Activated CD8-positive, alpha-beta memory T cell treated with anti-CD3 and anti-CD28 coated beads for 36 hours (primary cell): ENCODE results near the gene NUTF2. TPM values are rescaled to one million over a fixed set of nuclear protein-coding genes. Genes with fewer than 3 reads are reported as not detected.

Experiments used
- CTCF ChIA-PET: fragments of 350-600 bp; sonication (Branson Sonifier 250); formaldehyde crosslinking; loops from one replicate; lab custom pipeline; 2021; ENCODE audit warnings: antibody characterized with exemption; lab: Charles Lee
- POLR2A ChIA-PET: fragments of 350-600 bp; sonication (Branson Sonifier 250); formaldehyde crosslinking; loops from one replicate; lab custom pipeline; 2021; ENCODE audit warnings: antibody characterized with exemption; lab: Charles Lee
- total RNA-seq, 2 experiments: library from RNA; stranded (reverse); gene quantifications; one replicate each; pipeline ENCODE4 v1.2.3, GENCODE V29; 2021

NUTF2 gene
- total RNA-seq, 2 experiments from 2014 or later = 176 to 179 TPM

DNA sequence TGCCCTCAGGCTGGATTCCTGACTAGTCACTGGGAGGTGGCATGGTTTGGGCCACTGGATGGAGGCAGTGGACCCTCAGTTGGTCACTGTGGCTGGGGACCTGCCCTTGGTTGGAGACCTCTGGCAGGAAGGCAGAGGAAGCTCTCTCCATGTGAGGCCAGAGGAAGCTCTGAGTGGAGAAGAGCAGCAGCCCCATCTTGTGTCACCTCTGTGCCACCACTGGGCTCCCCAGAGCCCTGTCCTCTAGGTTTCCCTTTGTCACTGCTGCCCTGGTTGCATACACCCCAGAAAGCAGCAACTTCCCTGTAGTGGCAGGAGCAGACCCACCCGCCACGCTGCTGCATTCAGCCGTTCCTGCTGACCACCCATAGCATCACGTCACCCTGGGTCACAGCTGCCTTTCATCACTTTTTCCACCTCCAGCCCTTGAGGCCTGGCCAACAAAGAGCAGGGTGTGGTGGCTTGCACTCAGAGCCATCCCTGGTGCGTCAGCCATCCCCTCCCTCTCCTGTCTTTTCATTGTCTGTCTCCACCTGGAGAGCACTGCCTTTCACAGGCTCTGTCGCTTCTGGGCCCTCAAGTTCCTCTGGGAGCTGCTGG lies 73.0 kb downstream of the NUTF2 start:
- POLR2A ChIA-PET = no interaction called here
- CTCF ChIA-PET = interaction anchor here (0.6 to 1.7 kb wide), 4 partner anchors 9 to 143 kb away, joined by 3 read pairs; partner anchors contain the start of gene NRN1L

Other genes starting within 250 kb of the NUTF2 start
- 100 to 1,000 TPM; 124 to 130 TPM for gene CARMIL2, start 201.8 kb upstream of the NUTF2 start, total RNA-seq
- 10 to 100 TPM; 75.8 to 78.5 TPM for gene ACD, start 186.7 kb upstream of the NUTF2 start, total RNA-seq
- gene PARD6A, start 186.0 kb upstream of the NUTF2 start, total RNA-seq = 10 to 100 TPM; 17.4 to 18.3 TPM
- 10 to 100 TPM; 15.0 to 17.0 TPM for gene ENKD1, start 180.2 kb upstream of the NUTF2 start, total RNA-seq
- 1 to 10 TPM; 1.7 to 2.0 TPM for gene C16orf86, start 180.1 kb upstream of the NUTF2 start, total RNA-seq
- gene GFOD2, start 127.6 kb upstream of the NUTF2 start, total RNA-seq = 10 to 100 TPM; 19.1 to 22.9 TPM
- gene RANBP10, start 40.4 kb upstream of the NUTF2 start, total RNA-seq = 10 to 100 TPM; 18.0 to 18.7 TPM
- gene TSNAXIP1, start 40.0 kb upstream of the NUTF2 start, total RNA-seq = 1 to 10 TPM in 1 of 2 experiments, under 1 TPM in 1; 0.84 to 1.7 TPM
- 10 to 100 TPM; 53.4 to 53.9 TPM for gene THAP11, start 4.6 kb upstream of the NUTF2 start, total RNA-seq
- 10 to 100 TPM; 49.3 to 50.7 TPM for gene CENPT, start 760 bp downstream of the NUTF2 start, total RNA-seq
- 100 to 1,000 TPM; 102 to 104 TPM for gene EDC4, start 26.1 kb downstream of the NUTF2 start, total RNA-seq
- gene NRN1L, start 38.0 kb downstream of the NUTF2 start, total RNA-seq = 1 to 10 TPM in 1 of 2 experiments, under 1 TPM in 1; 0.59 to 1.1 TPM
- 10 to 100 TPM; 13.4 to 14.7 TPM for gene PSKH1, start 46.3 kb downstream of the NUTF2 start, total RNA-seq
- gene CTRL, start 84.9 kb downstream of the NUTF2 start, total RNA-seq = 1 to 10 TPM; 2.7 to 4.5 TPM
- 100 to 1,000 TPM; 176 to 185 TPM for gene PSMB10, start 89.9 kb downstream of the NUTF2 start, total RNA-seq
- gene LCAT, start 97.2 kb downstream of the NUTF2 start, total RNA-seq = 10 to 100 TPM; 14.3 to 15.1 TPM
- 10 to 100 TPM; 42.6 to 44.4 TPM for gene SLC12A4, start 121.7 kb downstream of the NUTF2 start, total RNA-seq
- under 1 TPM; 0.17 to 0.40 TPM for gene DPEP3, start 133.6 kb downstream of the NUTF2 start, total RNA-seq
- 1 to 10 TPM; 1.3 to 1.5 TPM for gene DPEP2, start 152.6 kb downstream of the NUTF2 start, total RNA-seq
- gene DPEP2NB, start 169.0 kb downstream of the NUTF2 start, total RNA-seq = not detected
- 10 to 100 TPM; 27.5 to 28.8 TPM for gene DDX28, start 176.3 kb downstream of the NUTF2 start, total RNA-seq
- gene DUS2, start 176.4 kb downstream of the NUTF2 start, total RNA-seq = 10 to 100 TPM; 37.1 to 40.3 TPM
- gene NFATC3, start 238.4 kb downstream of the NUTF2 start, total RNA-seq = 10 to 100 TPM; 93.1 to 95.4 TPM